IMR-90 (cell line): ENCODE results near the gene PPM1J. TPM values are rescaled to one million over a fixed set of nuclear protein-coding genes. Genes with fewer than 3 reads are reported as not detected.

Source experiments
- ATAC-seq: fragments of 200-7000 bp; cut with Tn5 transposase; 2 replicates; pipeline ENCODE4 v1.9.1; 2020; ENCODE audit warnings: low read depth, mild to moderate bottlenecking, moderate library complexity
- BruUV-seq: library from RNA; stranded (reverse); fragments of 400-500 nt; replicated peaks from 2 replicates; lab custom pipeline; 2021; lab: Mats Ljungman, UMichigan
- CTCF ChIA-PET: fragments of 300-600 bp; formaldehyde crosslinking; extraction: SDS; loops from one replicate; lab custom pipeline; 2021; ENCODE audit warnings: antibody characterized with exemption; lab: Yijun Ruan, JAX
- POLR2A ChIA-PET: fragments of 300-600 bp; sonication (Branson Sonifier 250); formaldehyde crosslinking; loops from one replicate; lab custom pipeline; 2022; ENCODE audit warnings: antibody characterized with exemption; ENCODE audit not compliant: unreplicated experiment; lab: Charles Lee
- DNase-seq: peaks from one replicate; pipeline ENCODE4 v3.0.0; 2013
- H2AFZ ChIP-seq: replicated peaks from 2 replicates; pipeline ENCODE3; 2013; ENCODE audit warnings: low read length, mild to moderate bottlenecking; ENCODE audit not compliant: poor library complexity
- H2AK5ac ChIP-seq: 2 replicates; pipeline ENCODE4 v1.6.1; 2013; ENCODE audit warnings: low read depth, low read length, inconsistent platforms
- H2AK9ac ChIP-seq: replicated peaks from 2 replicates; pipeline ENCODE3; 2013; ENCODE audit warnings: mild to moderate bottlenecking, low read depth, low read length, moderate library complexity; ENCODE audit not compliant: poor library complexity
- H2BK120ac ChIP-seq: 2 replicates; pipeline ENCODE4 v1.6.1; 2013; ENCODE audit warnings: low read depth, low read length, inconsistent platforms
- H2BK15ac ChIP-seq: 3 replicates; pipeline ENCODE4 v1.6.1; 2013; ENCODE audit warnings: low read depth, low read length, inconsistent platforms
- H2BK20ac ChIP-seq: 2 replicates; pipeline ENCODE4 v1.6.1; 2013; ENCODE audit warnings: low read depth, mild to moderate bottlenecking, inconsistent platforms, low read length, moderate library complexity
- H2BK5ac ChIP-seq: 2 replicates; pipeline ENCODE4 v1.6.1; 2013; ENCODE audit warnings: mild to moderate bottlenecking, low read depth, low read length, inconsistent platforms; ENCODE audit not compliant: poor library complexity, severe bottlenecking
- H3K14ac ChIP-seq: replicated peaks from 2 replicates; pipeline ENCODE4 v1.6.1; 2013; ENCODE audit warnings: low read depth, low read length, inconsistent platforms
- H3K18ac ChIP-seq: 2 replicates; pipeline ENCODE4 v1.6.1; 2013; ENCODE audit warnings: low read depth, low read length, control low read depth
- H3K23ac ChIP-seq: 2 replicates; pipeline ENCODE4 v1.6.1; 2013; ENCODE audit warnings: low read depth, low read length, inconsistent platforms
- H3K27ac ChIP-seq: 2 replicates; pipeline ENCODE4 v1.5.1; 2013; ENCODE audit warnings: mild to moderate bottlenecking, control low read depth, low read length; ENCODE audit not compliant: insufficient read depth
- H3K27me3 ChIP-seq: 2 replicates; pipeline ENCODE4 v1.6.1; 2013; ENCODE audit warnings: low read length; ENCODE audit not compliant: control insufficient read depth, insufficient read depth
- H3K36me3 ChIP-seq: 2 replicates; pipeline ENCODE4 v1.6.1; 2013; ENCODE audit warnings: low read length, mixed read lengths; ENCODE audit not compliant: control insufficient read depth, insufficient read depth
- H3K4ac ChIP-seq: 2 replicates; pipeline ENCODE4 v1.6.1; 2013; ENCODE audit warnings: low read depth, low read length, inconsistent platforms
- H3K4me1 ChIP-seq: 2 replicates; pipeline ENCODE4 v1.6.1; 2013; ENCODE audit warnings: low read length, mixed read lengths; ENCODE audit not compliant: control insufficient read depth, insufficient read depth
- H3K4me2 ChIP-seq: 2 replicates; pipeline ENCODE4 v1.6.1; 2013; ENCODE audit warnings: low read depth, mild to moderate bottlenecking, control low read depth, low read length, moderate library complexity
- H3K4me3 ChIP-seq: 2 replicates; pipeline ENCODE4 v1.5.1; 2013; ENCODE audit warnings: low read depth, mild to moderate bottlenecking, control low read depth, low read length, moderate library complexity; ENCODE audit not compliant: insufficient read depth
- H3K56ac ChIP-seq: 2 replicates; pipeline ENCODE4 v1.6.1; 2013; ENCODE audit warnings: low read length, inconsistent platforms; ENCODE audit not compliant: insufficient read depth; ENCODE audit errors: extremely low read depth
- H3K79me1 ChIP-seq, 2 experiments: 2 replicates each; pipeline ENCODE4 v1.6.1; 2013; ENCODE audit warnings: low read length in 2 of 2, inconsistent platforms in 1 of 2, low read depth in 1 of 2
- H3K9ac ChIP-seq: 2 replicates; pipeline ENCODE4 v1.6.1; 2013; ENCODE audit warnings: low read depth, low read length, control low read depth
- H3K9me1 ChIP-seq: 2 replicates; pipeline ENCODE4 v1.6.1; 2013; ENCODE audit warnings: low read length, inconsistent platforms; ENCODE audit not compliant: insufficient read depth
- H3K9me3 ChIP-seq: 2 replicates; pipeline ENCODE4 v1.6.1; 2013; ENCODE audit warnings: low read length; ENCODE audit not compliant: control insufficient read depth, insufficient read depth
- H4K20me1 ChIP-seq: 2 replicates; pipeline ENCODE4 v1.6.1; 2013; ENCODE audit warnings: low read length, inconsistent platforms; ENCODE audit not compliant: insufficient read depth
- H4K5ac ChIP-seq: 2 replicates; pipeline ENCODE4 v1.6.1; 2013; ENCODE audit warnings: mild to moderate bottlenecking, low read depth, low read length, control low read depth
- H4K8ac ChIP-seq, 2 experiments: 2 replicates each; pipeline ENCODE4 v1.6.1; 2013; ENCODE audit warnings: low read depth in 2 of 2, low read length in 2 of 2, control low read depth in 1 of 2, inconsistent platforms in 1 of 2
- H4K91ac ChIP-seq: 2 replicates; pipeline ENCODE4 v1.6.1; 2013; ENCODE audit warnings: low read depth, low read length, inconsistent platforms; ENCODE audit not compliant: insufficient read depth
- BHLHE40 ChIP-seq: fragments of 150-350 bp; IDR thresholded peaks from 2 replicates; pipeline ENCODE4 v1.6.1; 2016; ENCODE audit warnings: mild to moderate bottlenecking, low read depth, low read length
- CTCF ChIP-seq: conservative IDR thresholded peaks from 2 replicates; pipeline ENCODE4 v1.5.1; 2012; ENCODE audit warnings: mild to moderate bottlenecking, low read depth, low read length, improper control_type of control experiment
- RAD21 ChIP-seq: IDR thresholded peaks from 2 replicates; pipeline ENCODE4 v1.6.1; 2012; ENCODE audit warnings: low read length, improper control_type of control experiment
- SMC3 ChIP-seq: fragments of 150-350 bp; IDR thresholded peaks from 2 replicates; pipeline ENCODE4 v1.6.1; 2016; ENCODE audit warnings: low read depth, mild to moderate bottlenecking, antibody characterized with exemption, low read length, moderate library complexity
- WGBS, 2 experiments: methylation state at CpG; one replicate each; pipeline versions ENCODE4 v1.1.5 to v1.1.7; 2013; ENCODE audit warnings: missing lambda C conversion rate in 2 of 2; ENCODE audit not compliant: insufficient read length in 1 of 2; ENCODE audit errors: extremely low coverage in 2 of 2; 5-methylcytosine and 5-hydroxymethylcytosine counted together
- dilution Hi-C: fragments of 300-500 bp; cut with HindIII; formaldehyde crosslinking; loops from one replicate; pipeline ENCODE4 v1.14.3; 2018; ENCODE audit warnings: low sequenced_read_pairs; ENCODE audit not compliant: unreplicated experiment
- in situ Hi-C: fragments of 300-500 bp; cut with MboI; formaldehyde crosslinking; loops from 3 replicates; pipeline ENCODE4 v1.14.3; 2019; ENCODE audit warnings: low sequenced_read_pairs, inconsistent platforms, mixed read lengths
- intact Hi-C: fragments of 100-400 bp; cut with micrococcal nuclease; formaldehyde crosslinking; loops from 2 replicates; pipeline ENCODE4 v1.10.0; 2022
- polyA plus RNA-seq, 3 experiments: library from polyadenylated mRNA; depleted of rRNA; stranded (reverse); fragments of >200 nt; gene quantifications; 2 replicates each; pipeline ENCODE4 v1.2.3, GENCODE V29; 2012; ENCODE audit warnings: low replicate concordance in 1 of 3
- total RNA-seq: library from RNA; depleted of rRNA; stranded (reverse); fragments of >200 nt; gene quantifications from 2 replicates; pipeline ENCODE4 v1.2.3, GENCODE V29; 2012

Gene PPM1J
- total and polyA plus RNA-seq, 2 of the 4 experiments (the other 2 are of a cell fraction), result 1.8 to 2.4 TPM

- DNase-seq (peak; percentile 50), ATAC-seq (peak; percentile 97)
- Histone ChIP-seq H3K79me1 (no peaks in the 10 kb centered on the region), H3K9me3 (no peaks in the 10 kb centered on the region), H3K4me1 (no peaks in the 10 kb centered on the region), H3K18ac (no peak overlapping the region), H4K5ac (no peak overlapping the region; the same call in 1 of the 2 replicates), H3K56ac (no peak overlapping the region), H2AK9ac (peak overlapping the region; percentile 77), H2BK120ac (no peak overlapping the region), H2BK15ac (no peak overlapping the region; the same call in 2 of the 3 replicates), H3K4me2 (peak overlapping the region; percentile 78), H2BK20ac (no peak overlapping the region), H3K9ac (no peak overlapping the region), H2BK5ac (no peak overlapping the region), H3K4me3 (peak overlapping the region; percentile 28), H4K91ac (no peak overlapping the region), H3K27ac (no peak overlapping the region), H2AFZ (peak overlapping the region; percentile 83), H4K20me1 (no peaks in the 10 kb centered on the region), H3K14ac (no peak overlapping the region), H3K23ac (peak overlapping the region; percentile 42; the same call in 1 of the 2 replicates), H3K36me3 (no peaks in the 10 kb centered on the region), H4K8ac (no peak overlapping the region), H2AK5ac (no peak overlapping the region), H3K4ac (no peak overlapping the region), H3K27me3 (peaks cover 15% of the 10 kb centered on the region), H3K9me1 (no peaks in the 10 kb centered on the region)
- in situ Hi-C loops, result no loop called here
- POLR2A ChIA-PET, result interaction anchor here (0.8 kb wide), 1 partner anchor 452 kb away, joined by 3 read pairs; no protein-coding TSS in a partner anchor
- BruUV-seq, result no TSS peak
- intact Hi-C loops, result loop anchor here (1.0 kb wide), 1 partner anchor 26 kb away; a partner anchor contains a TSS
- CTCF ChIA-PET, result interaction anchor here (0.8 to 2.1 kb wide), 5 partner anchors 11 to 27 kb away, joined by 3 to 10 read pairs (median 7); a partner anchor contains a TSS
- dilution Hi-C loops, result no loop called here
- TF ChIP-seq SMC3 (peak; percentile 12; the same call in 1 of the 2 replicates), BHLHE40 (no peak), RAD21 (peak; percentile 51), CTCF (peak; percentile 59)
- 5% methylated on average over 32 of the region's 58 CpGs; no CpG with 5 or more reads in 1 of the 2 experiments for WGBS, 2 experiments
Observed at GRCh38 chr1:112744009-112744578, 29.0 kb upstream of the PPM1J start.
